GM18951 (cell line): ENCODE results near the gene MPST.
A peak's percentile ranks its signal among the peaks of the same experiment; 100 is the strongest.

ENCODE experiments used
- POLR2A ChIP-seq: IDR thresholded peaks from 4 replicates; pipeline ENCODE4 v1.6.1; 2011; ENCODE audit warnings: mild to moderate bottlenecking; ENCODE audit not compliant: insufficient read length, insufficient read depth; ENCODE audit errors: extremely low read depth
- in situ Hi-C: fragments of 300-500 bp; cut with MboI; formaldehyde crosslinking; loops from one replicate; pipeline ENCODE4 v1.12.0; 2022; ENCODE audit warnings: low sequenced_read_pairs, mixed read lengths, inconsistent platforms; ENCODE audit not compliant: unreplicated experiment

Gene MPST

DNA sequence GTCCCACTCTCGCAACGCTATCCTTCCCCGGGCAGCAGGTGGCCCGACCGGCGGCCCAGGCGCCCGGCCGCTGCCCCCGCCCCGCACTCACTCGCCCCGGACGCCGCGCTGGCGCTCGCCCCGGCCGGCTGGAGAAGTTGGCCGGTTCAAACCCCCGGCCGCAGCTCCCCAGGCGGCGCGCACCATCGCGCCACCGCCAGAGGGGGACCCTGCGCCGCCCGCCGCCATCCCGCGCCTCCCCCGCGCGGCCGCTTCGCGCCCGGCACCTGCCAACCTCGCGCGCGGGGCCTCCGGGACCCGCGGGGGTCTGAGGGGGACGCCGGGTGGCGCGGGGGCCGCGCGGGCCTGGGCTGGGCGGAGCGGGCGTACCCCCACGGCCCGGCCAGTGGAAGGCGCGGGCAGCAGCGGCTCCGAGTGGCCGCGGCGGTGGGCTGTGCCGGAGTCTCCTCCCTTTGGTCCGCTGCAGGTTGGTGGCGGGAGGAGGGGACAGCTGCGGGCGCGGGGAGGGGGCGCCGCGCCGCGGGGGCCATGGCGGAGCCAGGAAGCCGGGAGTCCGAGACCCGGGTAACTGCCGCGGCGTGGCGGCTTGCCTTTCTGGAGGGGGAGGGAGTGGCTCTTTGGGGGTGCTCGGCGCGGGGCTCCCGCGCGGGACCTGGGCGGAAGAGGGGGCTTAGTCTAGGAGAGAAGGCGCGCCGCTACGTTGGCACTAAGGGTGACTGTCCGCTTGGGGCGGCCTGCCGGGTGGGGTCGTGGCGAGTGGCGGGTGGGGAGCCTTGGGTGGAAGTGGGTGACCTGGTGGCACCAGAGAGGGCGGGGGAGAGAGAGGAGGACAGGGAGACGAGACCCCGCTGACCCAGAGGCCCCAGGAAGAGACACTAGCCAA, at the start of gene MPST, which contains the start of gene TST:
Gene MPST, plus strand, starts transcription at position 434 of the 883 bp plus-strand sequence. Its CDS starts 95 bp downstream, at position 529.
Gene TST, minus strand, starts transcription at position 139 of the 883 bp plus-strand sequence. CDS start 715 bp downstream, outside the sequence.
- peak; percentile 91 for TF ChIP-seq POLR2A
- in situ Hi-C loops = no loop called here

- TF ChIP-seq POLR2A = no peak
- in situ Hi-C loops = loop anchor here (10.0 kb wide), 1 partner anchor 107 kb away; the partner anchor contains the start of gene NCF4
These were observed 48.0 kb upstream of the MPST start for GRCh38 chr22:36971341-36972125.

DNA sequence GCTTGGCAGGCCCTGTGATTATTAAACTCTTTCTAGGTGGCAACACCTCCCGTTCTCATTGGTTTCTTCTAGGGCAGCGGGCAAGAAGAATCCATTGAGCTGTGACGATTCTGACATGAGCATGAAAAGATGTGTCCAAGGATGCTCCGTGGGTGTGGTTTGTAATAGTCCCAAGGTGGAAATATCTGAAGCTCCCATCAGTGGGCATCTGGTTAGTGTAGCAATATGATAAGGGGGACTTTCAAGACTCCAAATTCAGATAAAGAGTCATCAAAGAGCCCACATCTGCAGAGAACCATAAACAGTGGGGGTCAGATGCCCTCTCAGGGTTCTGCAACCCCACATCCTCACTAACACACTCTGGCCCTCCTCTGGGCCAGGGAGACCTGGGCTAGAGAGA, 42.9 kb upstream of the MPST start:
- in situ Hi-C loops = loop anchor here (10.0 kb wide), 1 partner anchor 112 kb away; the partner anchor contains the start of gene NCF4
- TF ChIP-seq POLR2A = no peak

DNA sequence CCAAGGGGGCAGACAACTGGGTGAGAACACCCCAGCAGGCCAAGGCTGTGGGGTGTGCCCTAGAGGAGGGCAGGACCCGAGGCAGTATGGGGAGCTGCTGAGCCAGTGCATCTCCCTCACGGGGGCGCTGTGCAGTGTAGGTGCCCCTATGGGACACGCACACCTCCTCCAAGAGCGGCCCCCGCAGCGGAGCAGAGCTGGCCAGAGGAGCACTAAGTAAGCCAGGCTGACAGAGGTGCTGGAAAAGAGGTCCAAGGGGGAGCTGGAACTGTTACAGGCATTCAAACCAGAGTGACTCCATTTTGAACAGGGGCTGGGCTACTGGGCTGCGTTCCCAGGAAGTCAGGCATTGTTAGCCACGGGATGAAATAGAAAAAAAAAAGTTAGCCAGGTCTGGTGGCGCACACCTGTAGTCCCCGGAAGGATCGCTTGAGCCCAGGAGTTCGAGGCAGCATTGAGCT, 42.1 kb upstream of the MPST start:
- in situ Hi-C loops = loop anchor here (10.0 kb wide), 1 partner anchor 113 kb away; the partner anchor contains the start of gene NCF4
- TF ChIP-seq POLR2A = no peak

DNA sequence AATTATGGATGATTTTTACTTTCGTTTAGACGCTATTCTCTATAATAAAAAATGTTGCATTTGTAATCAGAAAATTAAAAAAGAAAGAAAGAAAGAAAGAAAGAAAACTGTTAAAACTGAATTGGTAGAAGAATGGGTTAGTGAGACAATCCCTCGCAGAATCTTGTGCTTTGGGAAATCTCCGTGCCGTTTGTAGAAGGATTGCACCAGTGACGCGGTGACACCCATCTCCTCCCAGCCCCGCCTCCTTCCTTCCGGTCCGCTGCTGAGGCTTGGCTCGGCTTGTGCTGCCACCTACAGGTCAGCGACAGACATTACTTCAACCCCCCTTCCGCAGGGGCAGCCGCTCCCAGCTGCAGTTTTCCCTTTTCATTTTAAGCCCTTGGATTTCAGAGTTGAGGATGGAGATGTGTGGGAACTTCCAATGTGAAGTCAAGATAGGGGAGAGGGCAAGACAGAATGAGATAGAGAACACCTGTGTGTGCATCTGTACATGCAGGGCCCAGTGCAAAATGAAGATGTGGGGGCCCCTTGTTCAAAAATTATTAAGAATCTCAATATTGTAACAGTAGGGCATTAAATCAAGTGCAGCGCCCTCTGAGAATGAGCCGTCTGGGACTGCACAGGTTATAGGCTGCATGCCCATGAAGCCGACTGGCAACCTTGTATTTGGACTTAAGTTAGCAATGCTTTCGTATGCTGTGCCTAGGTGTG, 41.4 kb upstream of the MPST start:
- in situ Hi-C loops = loop anchor here (10.0 kb wide), 1 partner anchor 113 kb away; the partner anchor contains the start of gene NCF4
- peak; percentile 45 for TF ChIP-seq POLR2A

DNA sequence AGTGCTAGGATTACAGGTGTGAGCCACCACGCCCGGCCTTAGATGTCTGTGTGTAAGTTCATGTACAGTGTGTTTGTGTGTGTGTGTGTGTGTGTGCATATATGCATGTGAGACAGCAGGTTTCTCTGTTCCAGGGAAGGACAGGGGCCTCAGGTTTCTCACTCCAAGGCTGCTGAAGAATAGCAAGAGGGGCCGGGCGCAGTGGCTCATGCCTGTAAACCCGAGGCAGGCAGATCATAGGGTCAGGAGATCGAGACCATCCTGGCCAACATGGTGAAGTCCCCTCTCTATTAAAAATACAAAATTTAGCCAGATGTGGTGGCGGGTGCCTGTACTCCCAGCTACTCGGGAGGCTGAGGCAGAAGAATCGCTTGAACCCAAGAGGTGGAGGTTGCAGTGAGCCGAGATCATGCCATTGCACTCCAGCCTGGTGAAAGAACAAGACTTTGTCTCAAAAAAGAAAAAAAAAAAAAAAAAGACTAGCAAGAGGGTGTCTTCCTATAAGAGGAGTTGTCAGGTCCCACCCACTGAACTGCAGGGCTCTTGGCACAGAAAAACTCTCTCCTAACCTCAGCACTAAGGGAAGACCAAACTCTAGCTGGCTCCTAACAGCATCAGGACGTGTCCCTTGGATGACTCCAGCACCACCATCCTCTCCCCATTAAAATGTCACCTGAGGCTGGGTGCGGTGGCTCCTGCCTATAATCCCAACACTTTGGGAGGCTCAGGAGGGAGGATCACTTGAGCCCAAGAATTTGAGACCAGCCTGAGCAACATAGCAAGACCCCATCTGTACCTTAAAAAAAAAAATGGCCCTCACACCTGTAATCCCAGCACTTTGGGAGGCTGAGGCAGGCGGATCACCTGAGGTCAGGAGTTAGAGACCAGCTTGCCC, 40.3 kb upstream of the MPST start:
- in situ Hi-C loops = loop anchor here (10.0 kb wide), 1 partner anchor 114 kb away; the partner anchor contains the start of gene NCF4
- TF ChIP-seq POLR2A = no peak

GRCh38 chr22:36981247-36981775, 38.2 kb upstream of the MPST start:
- in situ Hi-C loops = loop anchor here (10.0 kb wide), 1 partner anchor 207 kb away; the partner anchor contains the start of gene IFT27
- no peak for TF ChIP-seq POLR2A

DNA sequence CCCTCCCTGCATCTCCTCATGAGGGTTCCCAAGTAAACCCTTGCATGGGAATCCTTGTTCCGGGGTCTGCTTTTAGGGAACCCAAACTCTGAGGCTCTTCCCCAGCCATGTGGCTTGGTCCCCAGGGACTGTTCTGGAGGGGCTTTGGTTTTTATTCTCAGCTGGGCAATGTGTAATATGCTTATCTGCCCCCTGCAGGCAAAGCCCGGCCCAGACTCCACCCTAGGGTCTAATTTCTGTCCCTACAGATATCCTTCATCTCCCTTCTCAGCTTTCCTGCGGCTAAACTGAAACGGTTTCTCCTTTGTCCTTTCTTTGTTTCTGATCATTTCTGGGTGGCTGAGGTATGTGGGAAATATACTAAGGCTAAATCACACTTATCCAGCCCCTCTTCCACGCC, 37.4 kb upstream of the MPST start:
- in situ Hi-C loops = loop anchor here (10.0 kb wide), 1 partner anchor 207 kb away; the partner anchor contains the start of gene IFT27
- no peak for TF ChIP-seq POLR2A

DNA sequence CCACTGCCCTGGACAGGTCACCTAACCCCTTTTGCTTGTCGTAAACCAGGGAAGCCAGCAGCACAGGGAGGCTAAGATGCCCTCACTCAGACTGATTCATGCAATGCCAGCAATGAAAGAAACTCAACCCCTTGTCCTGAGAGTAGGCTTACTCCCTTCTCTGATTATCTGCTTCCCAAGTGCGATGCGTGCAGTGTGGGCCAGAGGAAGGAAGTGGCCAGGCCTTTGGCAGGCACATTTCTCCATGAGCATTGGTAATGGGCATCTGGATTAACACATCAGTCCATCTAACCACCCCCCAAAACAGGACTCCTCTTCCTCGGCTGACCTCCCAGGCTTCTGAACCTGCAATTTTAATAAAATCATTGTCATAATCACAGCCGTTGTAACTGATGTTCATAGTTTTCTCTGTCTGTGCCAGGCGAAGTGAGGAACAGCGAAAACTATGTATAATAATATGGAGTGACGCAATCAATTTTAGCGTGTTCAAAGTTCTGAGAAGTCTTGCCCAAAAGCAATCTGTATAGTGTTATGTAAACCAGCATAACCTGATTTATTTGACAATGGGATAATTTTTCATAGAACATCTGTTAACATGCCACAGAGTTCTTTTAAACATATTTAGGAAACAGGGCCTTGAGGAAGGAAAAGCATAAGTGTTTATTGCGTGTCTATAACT, 34.2 kb upstream of the MPST start:
- in situ Hi-C loops = loop anchor here (10.0 kb wide), 1 partner anchor 211 kb away; the partner anchor contains the start of gene IFT27

DNA sequence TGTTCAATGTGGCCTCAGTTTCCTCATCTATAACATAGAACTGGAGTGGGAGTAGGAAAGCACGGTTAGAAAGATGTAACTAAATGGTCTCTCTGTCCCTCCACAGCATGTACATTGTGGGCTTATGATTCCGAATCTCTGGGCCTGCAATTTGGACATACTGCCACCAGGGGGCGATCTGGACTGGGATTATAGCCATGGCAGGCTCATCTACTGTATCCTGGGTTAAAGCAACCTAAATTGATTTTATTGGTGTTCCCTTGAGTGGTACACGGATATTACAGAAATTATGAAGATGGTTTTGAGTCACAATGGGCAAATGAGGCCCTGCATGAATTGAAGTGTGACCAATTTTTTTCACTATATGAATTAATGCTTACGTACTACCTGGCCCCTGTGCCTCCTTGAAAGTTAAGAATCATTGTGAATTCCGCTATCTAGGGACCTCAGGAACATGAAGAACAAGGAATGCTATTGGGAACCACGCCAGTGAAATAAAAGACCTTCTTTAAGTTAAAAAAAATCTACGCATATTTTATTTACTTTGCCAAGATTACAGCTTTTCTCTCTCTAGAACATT, 33.2 kb upstream of the MPST start:
- TF ChIP-seq POLR2A = no peak
- in situ Hi-C loops = loop anchor here (10.0 kb wide), 1 partner anchor 212 kb away; the partner anchor contains the start of gene IFT27

More for the DNA sequence above, 34.2 kb upstream of the MPST start:
- no peak for TF ChIP-seq POLR2A
